HK-2 (cell line): Measurements from ENCODE around the gene RBM27.
"Not testable (repeated sequence)": the region's sequence is repeated elsewhere in the genome, so short reads cannot be mapped to it uniquely, and the experiment has no call there.

Experiments
- DNase-seq: peaks from one replicate; pipeline ENCODE4 v3.0.0-alpha.2; 2018; ENCODE audit not compliant: unreplicated experiment

RBM27 gene

GRCh38 chr5:146203011-146203871 lies at the start of gene RBM27:
Gene RBM27 (plus strand): TSS chr5:146203605. CDS start chr5:146203766, 161 bp downstream.
- DNase-seq, result peak; percentile 97

- DNase-seq, result no peak
Measured at GRCh38 chr5:146158255-146158654, 45.1 kb upstream of the RBM27 start.

- DNase-seq, result no peak
Measured at GRCh38 chr5:146164382-146164781, 39.0 kb upstream of the RBM27 start.

- DNase-seq, result no peak
Measured at GRCh38 chr5:146165460-146165859, 37.9 kb upstream of the RBM27 start.

- no peak for DNase-seq
Measured at GRCh38 chr5:146165903-146166302, 37.5 kb upstream of the RBM27 start.

GRCh38 chr5:146169076-146169475 lies 34.3 kb upstream of the RBM27 start:
- no peak for DNase-seq

- DNase-seq, result not testable (repeated sequence)
Measured at GRCh38 chr5:146173049-146173448, 30.4 kb upstream of the RBM27 start.

GRCh38 chr5:146173597-146173996 lies 29.8 kb upstream of the RBM27 start:
- no peak for DNase-seq

GRCh38 chr5:146176805-146177204 lies 26.6 kb upstream of the RBM27 start:
- no peak for DNase-seq

- no peak for DNase-seq
Measured at GRCh38 chr5:146179696-146180095, 23.7 kb upstream of the RBM27 start.

GRCh38 chr5:146183403-146183802 lies 20.0 kb upstream of the RBM27 start:
- not testable (repeated sequence) for DNase-seq

- DNase-seq, result no peak
Measured at GRCh38 chr5:146185161-146185560, 18.2 kb upstream of the RBM27 start.

- no peak for DNase-seq
Measured at GRCh38 chr5:146188358-146188757, 15.0 kb upstream of the RBM27 start.

GRCh38 chr5:146192571-146193043 lies 10.8 kb upstream of the RBM27 start:
- DNase-seq, result no peak

- no peak for DNase-seq
Measured at GRCh38 chr5:146193285-146193684, 10.1 kb upstream of the RBM27 start.

- not testable (repeated sequence) for DNase-seq
Measured at GRCh38 chr5:146194997-146195396, 8.4 kb upstream of the RBM27 start.

- no peak for DNase-seq
Measured at GRCh38 chr5:146196459-146197048, 6.9 kb upstream of the RBM27 start.

GRCh38 chr5:146199176-146199815 lies 4.1 kb upstream of the RBM27 start:
- DNase-seq, result no peak

GRCh38 chr5:146201795-146202194 lies 1.6 kb upstream of the RBM27 start:
- peak; percentile 50 for DNase-seq

GRCh38 chr5:146203872-146204192 lies 427 bp downstream of the RBM27 start:
- no peak for DNase-seq

GRCh38 chr5:146205499-146206202 lies 2.2 kb downstream of the RBM27 start:
- no peak for DNase-seq

- DNase-seq, result no peak
Measured at GRCh38 chr5:146206257-146206656, 2.9 kb downstream of the RBM27 start.
